Skeletal muscle cell (primary cell): ENCODE data around the gene ADGRV1.

Experiments used
- DNase-seq: peaks from one replicate; pipeline ENCODE4 v3.0.0-alpha.2; 2010; ENCODE audit warnings: low read depth
- H3K4me3 ChIP-seq: 2 replicates; pipeline ENCODE4 v1.5.1; 2011; ENCODE audit warnings: low read depth, mild to moderate bottlenecking, control low read depth, low read length, moderate library complexity

Gene ADGRV1

GRCh38 chr5:90881626-90882150 lies 323.1 kb downstream of the ADGRV1 start:
- H3K4me3 ChIP-seq, result no peak overlapping the region
- DNase-seq, result no peak

DNA sequence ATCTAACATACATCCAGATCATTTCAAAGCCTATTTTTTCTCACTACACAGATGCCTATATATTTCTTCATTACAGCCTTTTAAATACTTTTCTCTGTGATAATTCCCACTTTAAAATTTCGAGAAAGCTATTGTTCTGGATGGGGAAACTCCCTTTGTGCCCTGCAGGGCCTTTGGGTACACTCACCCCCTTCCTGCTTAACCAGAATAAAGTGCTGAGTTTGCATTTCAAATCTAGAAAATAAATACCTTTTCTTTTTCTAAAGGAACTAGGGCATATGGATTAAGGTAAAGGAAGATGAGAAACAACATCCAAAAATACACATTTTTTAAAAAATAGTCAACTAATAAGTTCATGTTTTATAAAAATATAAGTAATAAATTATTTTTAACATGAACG lies 323.9 kb downstream of the ADGRV1 start:
- no peak overlapping the region for H3K4me3 ChIP-seq
- no peak for DNase-seq

GRCh38 chr5:90885180-90885868 lies 326.7 kb downstream of the ADGRV1 start:
- no peak for DNase-seq
- H3K4me3 ChIP-seq, result no peak overlapping the region

- no peak overlapping the region for H3K4me3 ChIP-seq
- no peak for DNase-seq
Measured at GRCh38 chr5:90886381-90886780, 327.8 kb downstream of the ADGRV1 start.

- no peak overlapping the region for H3K4me3 ChIP-seq
- no peak for DNase-seq
Measured at GRCh38 chr5:90888511-90889324, 330.1 kb downstream of the ADGRV1 start.

- H3K4me3 ChIP-seq, result no peak overlapping the region
- DNase-seq, result no peak
Measured at GRCh38 chr5:90889325-90889600, 330.7 kb downstream of the ADGRV1 start.

- H3K4me3 ChIP-seq, result no peak overlapping the region
- DNase-seq, result no peak
Measured at GRCh38 chr5:90890180-90890579, 331.6 kb downstream of the ADGRV1 start.

- H3K4me3 ChIP-seq, result no peak overlapping the region
- no peak for DNase-seq
Measured at GRCh38 chr5:90894866-90895420, 336.3 kb downstream of the ADGRV1 start.

GRCh38 chr5:90897618-90898017 lies 339.0 kb downstream of the ADGRV1 start:
- no peak for DNase-seq
- H3K4me3 ChIP-seq, result no peak overlapping the region

DNA sequence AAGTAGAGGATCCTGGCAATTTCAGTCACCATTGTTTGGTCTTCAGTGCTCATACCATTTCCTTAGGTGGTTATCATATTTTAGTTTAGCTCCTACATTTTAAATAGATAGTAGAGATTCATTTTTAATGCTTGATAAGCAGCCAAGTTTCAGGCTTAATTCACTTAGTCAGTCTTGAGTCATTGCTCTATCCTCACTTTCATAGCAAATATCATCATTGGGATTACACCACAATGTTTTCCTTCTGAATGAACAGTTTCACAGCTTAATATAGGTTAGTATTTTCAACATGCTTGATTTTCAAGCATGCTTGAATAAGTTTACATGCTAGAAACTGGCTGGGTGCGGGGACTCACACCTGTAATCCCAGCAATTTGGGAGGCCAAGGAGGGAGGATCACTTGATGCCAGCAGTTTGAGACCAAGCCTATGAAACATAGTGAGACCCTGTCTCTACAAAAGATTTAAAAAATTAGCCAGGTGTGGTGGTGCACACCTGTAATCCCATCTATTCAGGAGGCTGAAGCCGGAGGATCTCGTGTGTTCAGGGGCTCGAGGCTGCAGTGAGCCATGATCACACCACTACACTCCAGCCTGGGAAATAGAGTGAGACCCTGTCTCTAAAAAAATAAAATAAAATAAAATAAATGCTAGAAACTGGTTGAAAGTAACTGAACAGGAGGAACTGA lies 339.9 kb downstream of the ADGRV1 start:
- DNase-seq, result peak; percentile 3
- no peak overlapping the region for H3K4me3 ChIP-seq

DNA sequence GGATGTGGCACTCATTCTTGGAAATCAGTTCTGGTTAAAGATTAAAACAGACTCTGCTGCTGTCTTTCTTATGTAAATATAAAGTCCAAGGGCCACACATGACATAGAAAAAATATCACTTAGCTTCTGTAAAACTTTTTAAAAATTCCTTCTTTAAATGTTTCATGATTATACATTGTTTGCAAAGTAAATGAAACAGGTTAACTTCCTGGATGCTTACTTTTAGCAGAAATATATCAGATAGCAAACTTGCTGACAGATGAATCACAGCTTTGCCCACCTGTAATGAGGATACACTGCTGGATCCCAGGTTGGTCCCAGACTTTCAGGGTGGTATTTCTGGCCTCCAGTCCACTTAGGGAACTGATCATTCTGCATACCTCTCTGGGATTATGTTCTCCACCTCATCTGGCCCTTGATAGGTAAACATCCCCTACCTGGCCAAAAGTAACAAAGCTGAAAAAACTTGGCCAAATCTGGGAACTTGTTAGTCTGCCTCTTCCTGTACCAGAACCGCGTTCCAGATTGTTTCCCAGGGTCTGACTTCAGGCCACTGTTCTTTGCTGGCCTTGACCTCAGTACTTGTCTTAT lies 340.5 kb downstream of the ADGRV1 start:
- no peak overlapping the region for H3K4me3 ChIP-seq
- no peak for DNase-seq

GRCh38 chr5:90901261-90901660 lies 342.7 kb downstream of the ADGRV1 start:
- DNase-seq, result no peak
- H3K4me3 ChIP-seq, result no peak overlapping the region

DNA sequence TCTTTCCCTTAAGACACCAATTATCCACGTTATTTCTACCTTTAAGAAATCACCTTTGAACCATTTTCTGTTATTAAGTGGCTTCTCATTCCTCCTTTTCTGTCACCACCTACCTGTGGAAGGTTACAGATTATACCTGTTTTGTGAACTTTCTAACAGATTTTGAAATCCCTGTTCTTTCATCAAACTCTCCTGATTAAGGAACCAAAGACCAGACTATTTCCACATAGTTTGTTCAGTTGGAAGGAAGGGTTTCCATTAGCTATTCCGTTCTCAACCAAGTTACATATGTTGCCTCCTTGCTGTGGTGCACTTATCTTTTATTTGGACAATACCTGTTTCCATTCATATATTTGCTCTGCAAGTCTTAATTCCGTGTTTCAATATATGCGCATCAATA lies 343.6 kb downstream of the ADGRV1 start:
- DNase-seq, result no peak
- no peak overlapping the region for H3K4me3 ChIP-seq

GRCh38 chr5:90902651-90903386 lies 344.2 kb downstream of the ADGRV1 start:
- no peak for DNase-seq
- no peak overlapping the region for H3K4me3 ChIP-seq

DNA sequence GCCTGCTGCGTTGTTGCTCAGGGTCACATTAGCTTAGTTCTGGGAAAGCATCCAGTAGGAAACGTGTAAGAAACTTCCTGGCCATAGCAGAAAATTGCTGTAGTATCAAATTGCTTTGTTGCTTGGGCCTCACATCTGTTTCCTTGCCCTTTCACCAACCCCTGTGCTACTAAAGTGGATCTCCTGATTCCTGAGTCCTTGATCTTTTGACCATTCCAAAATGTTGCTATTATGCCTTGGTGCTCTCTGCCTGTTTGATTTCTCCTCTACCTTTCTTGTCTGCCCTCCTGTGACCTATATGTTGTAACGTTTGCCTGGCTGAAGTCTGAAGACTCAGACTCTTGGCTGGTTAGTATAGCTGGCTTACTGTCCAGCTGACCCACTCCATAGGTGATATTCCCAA lies 350.5 kb downstream of the ADGRV1 start:
- H3K4me3 ChIP-seq, result no peak overlapping the region
- DNase-seq, result peak; percentile 27

- H3K4me3 ChIP-seq, result no peak overlapping the region
- DNase-seq, result no peak
Measured at GRCh38 chr5:90909940-90910339, 351.3 kb downstream of the ADGRV1 start.

DNA sequence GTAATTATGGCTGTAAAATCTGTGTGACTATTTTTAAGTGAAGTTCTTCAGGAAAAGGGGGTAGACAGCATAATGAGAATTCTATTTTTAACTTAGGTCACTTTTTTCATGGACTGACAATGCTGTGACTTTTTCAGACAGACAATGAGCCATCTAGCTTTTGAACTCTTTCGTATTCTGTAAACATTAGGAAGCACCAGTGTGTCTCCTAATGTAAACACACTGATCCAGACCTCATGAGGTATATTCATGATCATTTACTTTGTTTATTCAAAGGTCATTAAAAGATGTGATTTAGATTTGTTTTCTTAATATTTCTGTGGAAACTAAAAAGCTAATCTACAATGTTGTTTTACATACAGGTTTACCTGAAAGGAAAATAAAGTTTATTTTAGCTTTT lies 352.6 kb downstream of the ADGRV1 start:
- no peak for DNase-seq
- no peak overlapping the region for H3K4me3 ChIP-seq

- DNase-seq, result no peak
Measured at GRCh38 chr5:90912476-90912875, 353.9 kb downstream of the ADGRV1 start.

GRCh38 chr5:90915393-90915792 lies 356.8 kb downstream of the ADGRV1 start:
- no peak for DNase-seq
- no peak overlapping the region for H3K4me3 ChIP-seq

More at GRCh38 chr5:90912476-90912875, 353.9 kb downstream of the ADGRV1 start:
- no peak overlapping the region for H3K4me3 ChIP-seq
